CD4-positive, alpha-beta T cell treated with Interferon gamma for 1 hour (primary cell): Measurements from ENCODE around the gene LANCL3.
A peak's percentile ranks its signal among the peaks of the same experiment; 100 is the strongest.
"Not testable (repeated sequence)": the region's sequence is repeated elsewhere in the genome, so short reads cannot be mapped to it uniquely, and the experiment has no call there.

Experiments
- DNase-seq: peaks from one replicate; pipeline ENCODE4 v3.0.0-alpha.2; 2020

The LANCL3 gene

DNA sequence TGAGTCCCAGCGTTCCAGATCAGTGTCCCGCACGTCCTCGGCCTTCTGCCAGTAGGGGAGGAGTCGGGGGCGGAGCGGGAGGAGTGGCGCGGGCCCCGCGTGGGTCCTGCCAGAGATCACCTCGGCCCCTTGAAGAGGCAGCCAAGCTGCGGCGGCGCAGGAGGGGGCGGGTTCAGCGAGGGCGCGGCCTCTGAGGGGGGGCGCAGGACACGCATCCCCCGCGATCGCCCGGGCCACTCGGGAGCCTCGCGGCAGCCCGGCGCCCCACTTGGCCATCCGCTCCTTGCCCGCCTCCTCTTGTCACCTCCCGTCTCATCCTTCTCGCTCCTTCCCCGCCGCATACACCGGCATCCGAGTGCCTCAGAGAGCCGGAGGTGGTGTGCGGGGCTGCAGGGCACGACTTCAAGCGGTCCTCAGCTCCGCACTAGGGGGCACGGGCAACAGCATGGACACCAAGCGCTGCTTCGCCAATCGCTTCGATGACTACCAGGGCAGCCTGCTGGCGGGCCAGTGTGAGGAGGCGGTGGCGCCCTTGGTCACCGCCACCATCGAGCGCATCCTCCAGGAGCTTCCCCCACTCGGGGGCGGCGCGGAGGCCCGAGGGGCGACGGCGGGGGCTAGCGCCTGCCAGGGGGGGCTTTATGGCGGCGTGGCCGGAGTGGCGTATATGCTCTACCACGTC is at the start of gene LANCL3:
TSS of gene LANCL3 (plus strand) at position 236 of the 682 bp plus-strand sequence. CDS start at position 446, 210 bp downstream.
- peak; percentile 28 for DNase-seq

DNA sequence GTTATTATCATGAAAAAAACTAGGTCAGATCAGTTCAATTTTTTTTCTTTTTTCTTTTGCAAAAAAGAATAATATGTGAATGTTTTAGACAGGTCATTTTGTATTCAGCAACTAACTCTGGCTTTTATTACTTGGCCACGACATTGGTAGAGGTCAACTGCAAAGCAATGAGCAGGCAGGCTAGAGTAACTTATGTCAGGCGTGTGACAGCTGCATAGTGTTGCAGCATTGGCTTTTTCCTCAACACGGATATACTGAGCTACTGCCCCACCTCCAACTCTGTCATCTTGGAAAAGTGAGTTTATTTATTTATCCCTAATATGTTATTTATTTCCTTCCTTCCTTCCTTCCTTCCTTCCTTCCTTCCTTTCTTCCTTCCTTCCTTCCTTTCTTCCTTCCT is 47.8 kb upstream of the LANCL3 start:
- not testable (repeated sequence) for DNase-seq

- no peak for DNase-seq
Observed at GRCh38 chrX:37541991-37542390, 29.5 kb upstream of the LANCL3 start.

- DNase-seq, result no peak
Observed at GRCh38 chrX:37542791-37543190, 28.7 kb upstream of the LANCL3 start.

DNA sequence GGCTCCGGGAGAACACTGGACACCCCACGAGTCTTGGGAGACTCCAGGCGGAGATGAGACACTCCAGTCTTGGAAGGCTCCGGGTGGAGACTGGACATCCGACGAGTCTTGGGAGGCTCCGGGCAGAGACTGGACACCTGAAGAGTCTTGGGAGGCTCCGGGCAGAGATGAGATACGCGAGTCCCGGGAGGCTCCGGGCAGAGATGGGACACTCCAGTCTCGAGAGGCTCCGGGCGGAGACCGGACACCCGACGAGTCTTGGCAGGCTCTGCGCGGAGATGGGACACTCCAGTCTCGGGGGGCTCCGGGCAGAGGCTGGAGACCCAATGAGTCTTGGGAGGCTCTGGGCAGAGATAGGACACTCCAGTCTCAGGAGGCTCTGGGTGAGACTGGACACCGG is 28.1 kb upstream of the LANCL3 start:
- no peak for DNase-seq

DNA sequence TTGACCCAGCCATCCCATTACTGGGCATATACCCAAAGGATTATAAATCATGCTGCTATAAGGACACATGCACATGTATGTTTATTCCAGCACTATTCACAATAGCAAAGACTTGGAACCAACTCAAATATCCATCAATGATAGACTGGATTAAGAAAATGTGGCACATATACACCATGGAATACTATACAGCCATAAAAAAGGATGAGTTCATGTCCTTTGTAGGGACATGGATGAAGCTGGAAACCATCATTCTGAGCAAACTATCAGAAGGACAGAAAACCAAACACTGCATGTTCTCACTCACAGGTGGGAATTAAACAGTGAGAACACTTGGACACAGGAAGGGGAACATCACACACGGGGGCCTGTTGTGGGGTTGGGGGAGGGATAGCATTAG is 26.9 kb upstream of the LANCL3 start:
- not testable (repeated sequence) for DNase-seq

GRCh38 chrX:37545066-37545465 is 26.4 kb upstream of the LANCL3 start:
- no peak for DNase-seq

- not testable (repeated sequence) for DNase-seq
Observed at GRCh38 chrX:37549619-37550018, 21.8 kb upstream of the LANCL3 start.

DNA sequence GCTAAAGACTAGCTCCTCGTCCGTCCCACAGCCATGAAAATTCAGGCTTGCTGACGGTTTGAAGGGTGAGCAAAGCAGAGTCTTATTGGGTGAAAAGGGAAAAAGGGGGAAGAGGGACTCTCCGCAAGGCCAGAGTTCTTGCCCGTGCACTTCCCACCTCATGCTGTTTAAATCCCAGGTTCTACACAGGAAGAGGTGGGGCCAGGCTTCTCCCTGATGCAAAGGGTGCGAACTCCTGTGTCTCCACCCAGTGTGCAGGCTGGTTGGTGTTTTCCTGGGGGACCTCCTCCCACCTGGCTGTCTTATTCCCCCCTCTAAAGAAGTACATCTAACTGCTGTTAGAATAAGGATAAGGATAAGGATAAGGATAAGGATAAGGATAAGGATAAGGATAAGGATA is 18.0 kb upstream of the LANCL3 start:
- DNase-seq, result no peak

DNA sequence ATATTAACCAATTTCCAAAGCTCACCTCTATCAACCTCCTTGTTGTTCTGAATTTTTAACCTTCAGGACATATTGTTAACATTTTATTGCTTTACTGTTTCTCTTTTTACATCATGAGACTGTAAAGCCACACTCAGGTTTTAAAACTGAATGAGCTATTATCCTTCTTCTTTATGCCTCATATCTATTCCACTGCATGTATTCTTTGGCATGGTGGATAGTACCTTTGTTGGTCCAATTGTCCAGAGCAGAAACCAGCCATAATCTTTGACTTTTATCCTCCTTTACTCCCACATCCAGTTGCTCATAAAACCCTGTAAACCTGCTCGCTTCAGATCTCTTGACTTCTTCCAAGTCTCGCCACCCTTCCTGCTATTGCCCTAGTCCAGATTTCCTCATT is 6.2 kb upstream of the LANCL3 start:
- DNase-seq, result not testable (repeated sequence)

- not testable (repeated sequence) for DNase-seq
Observed at GRCh38 chrX:37570349-37570748, 1.1 kb upstream of the LANCL3 start.

GRCh38 chrX:37572108-37572587 is 687 bp downstream of the LANCL3 start:
- peak; percentile 26 for DNase-seq

DNA sequence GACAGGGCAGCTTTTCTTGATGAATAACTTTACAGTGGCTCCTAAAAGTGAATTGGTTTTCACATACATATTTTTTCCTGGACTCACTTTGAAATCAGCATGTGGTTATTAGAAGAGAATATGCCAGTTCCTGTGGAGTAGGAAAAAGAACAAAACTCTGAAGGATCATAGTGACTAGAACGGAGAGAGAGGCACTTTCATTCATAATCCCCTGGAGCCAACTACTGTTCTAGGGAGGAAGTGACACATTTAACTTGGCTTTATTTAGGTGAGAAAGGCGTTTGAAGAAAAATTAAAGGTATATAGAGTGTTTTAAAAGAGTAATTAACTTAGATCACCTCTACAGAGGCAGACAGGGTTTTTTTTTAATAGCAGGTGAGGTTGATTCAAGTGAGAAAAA is 1.7 kb downstream of the LANCL3 start:
- DNase-seq, result not testable (repeated sequence)

- DNase-seq, result no peak
Observed at GRCh38 chrX:37578045-37578444, 6.6 kb downstream of the LANCL3 start.

DNA sequence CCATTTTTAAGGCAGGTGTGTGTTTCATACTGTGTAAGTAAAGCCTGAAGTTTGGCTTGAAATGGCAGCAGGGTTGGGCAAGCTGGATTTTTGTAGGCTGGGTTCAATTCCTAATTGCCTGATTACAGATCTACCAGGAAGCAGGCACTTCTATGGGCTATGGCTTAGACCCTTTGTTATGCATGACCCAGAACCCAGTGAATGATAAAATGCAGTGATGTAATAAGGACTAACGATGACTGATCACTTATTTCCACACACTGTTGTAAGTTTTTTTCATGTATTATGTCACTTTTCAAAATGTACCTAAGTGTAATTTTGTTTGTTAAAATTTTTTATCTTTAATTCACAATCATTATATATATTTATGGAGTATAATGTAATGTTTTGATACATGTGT is 8.6 kb downstream of the LANCL3 start:
- no peak for DNase-seq

GRCh38 chrX:37587337-37587736 is 15.9 kb downstream of the LANCL3 start:
- DNase-seq, result not testable (repeated sequence)

- DNase-seq, result no peak
Observed at GRCh38 chrX:37590047-37590446, 18.6 kb downstream of the LANCL3 start.

- DNase-seq, result no peak
Observed at GRCh38 chrX:37594755-37595382, 23.4 kb downstream of the LANCL3 start.

GRCh38 chrX:37599729-37600128 is 28.3 kb downstream of the LANCL3 start:
- no peak for DNase-seq

DNA sequence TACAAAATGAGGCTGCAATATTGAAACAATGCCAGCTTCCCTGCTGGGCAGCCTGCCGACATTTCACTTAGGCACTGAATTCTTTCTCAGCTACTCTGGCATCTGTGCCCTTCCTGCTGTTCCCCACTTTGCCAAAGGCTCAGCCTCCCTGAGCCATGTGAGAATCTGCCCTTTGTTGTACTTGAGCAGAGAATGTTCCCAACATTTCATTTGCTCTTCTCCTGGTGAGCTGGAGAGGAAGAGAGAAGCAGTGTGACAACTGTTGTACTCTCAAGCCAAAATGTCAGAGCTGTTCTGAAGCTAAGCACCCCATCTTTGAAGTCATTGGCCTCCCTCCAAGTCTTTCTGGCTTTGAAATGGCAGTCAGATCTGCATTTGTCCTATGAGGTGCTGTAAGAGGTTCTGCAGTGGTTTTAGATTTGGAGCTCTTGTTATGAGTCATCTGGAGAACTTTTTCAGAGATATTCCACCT is 32.5 kb downstream of the LANCL3 start:
- no peak for DNase-seq

DNA sequence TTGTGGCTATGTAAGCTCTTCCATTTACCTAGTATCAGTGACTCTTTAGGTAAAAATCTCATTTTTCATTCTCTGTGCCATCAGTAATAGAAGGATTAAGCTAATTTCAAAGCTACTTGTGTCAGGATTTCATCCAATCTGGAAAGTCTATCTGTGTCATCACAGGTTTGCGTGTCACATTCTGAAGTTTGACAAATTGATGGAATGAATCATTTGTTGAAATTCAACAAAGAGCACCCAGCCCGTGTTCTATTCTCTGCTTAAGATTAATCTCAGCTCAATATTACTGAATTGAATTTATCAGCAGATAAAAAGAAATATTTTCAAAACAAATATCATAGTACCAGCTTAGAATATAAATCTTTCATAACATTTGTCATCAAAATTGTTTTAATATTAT is 35.8 kb downstream of the LANCL3 start:
- no peak for DNase-seq

GRCh38 chrX:37608156-37608555 is 36.7 kb downstream of the LANCL3 start:
- DNase-seq, result no peak

DNA sequence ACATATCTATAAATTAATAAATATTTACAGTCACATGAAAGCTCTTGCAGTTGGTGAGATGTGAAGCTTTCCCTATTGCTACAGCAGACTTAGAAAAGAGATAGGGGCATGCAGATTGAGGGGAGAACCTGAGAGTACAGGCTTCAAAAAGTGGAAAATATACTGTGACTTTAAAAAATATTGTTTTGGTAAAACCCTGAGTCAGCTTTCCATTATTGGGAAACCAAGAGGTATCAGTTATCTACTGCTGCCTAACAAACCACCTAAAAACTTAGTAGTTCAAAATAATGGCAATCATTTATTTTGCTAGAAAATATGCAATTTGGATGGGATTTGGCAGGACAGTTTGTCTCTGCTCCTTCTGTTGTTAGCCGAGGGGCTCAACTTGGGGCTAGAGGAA is 38.3 kb downstream of the LANCL3 start:
- DNase-seq, result no peak

DNA sequence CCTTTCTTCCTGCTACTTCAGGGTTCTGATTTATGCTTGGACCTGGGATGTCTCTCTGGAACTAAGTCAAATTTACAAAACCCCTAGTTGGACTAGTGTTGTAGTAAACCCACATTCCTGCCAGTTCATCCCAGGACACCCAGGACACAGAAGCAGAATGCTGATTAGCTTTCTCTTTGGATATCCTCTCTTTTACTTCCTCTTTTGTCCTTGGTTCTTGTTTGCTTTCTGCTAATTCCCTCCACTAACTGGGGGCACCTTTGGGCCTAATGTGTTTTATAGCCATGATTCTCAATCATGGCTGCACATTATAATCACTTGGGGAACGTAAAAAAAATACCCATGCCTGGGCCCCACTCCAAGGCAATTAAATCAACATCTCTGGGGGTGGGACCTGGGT is 42.5 kb downstream of the LANCL3 start:
- no peak for DNase-seq

- no peak for DNase-seq
Observed at GRCh38 chrX:37627602-37628001, 56.1 kb downstream of the LANCL3 start.
